HFF-Myc (cell line): ENCODE measurements around the gene WFDC13.

Source experiments
- DNase-seq: peaks from one replicate; pipeline ENCODE4 v3.0.0-alpha.2; 2011; ENCODE audit warnings: low read depth; ENCODE audit errors: extremely low read depth
- H3K4me3 ChIP-seq: replicated peaks from 2 replicates; pipeline ENCODE4 v1.5.1; 2011; ENCODE audit warnings: low read depth, mild to moderate bottlenecking, control low read depth, low read length
- CTCF ChIP-seq: IDR thresholded peaks from 2 replicates; pipeline ENCODE4 v1.5.1; 2012; ENCODE audit warnings: mild to moderate bottlenecking, low read depth, low read length, control low read depth; ENCODE audit errors: missing control alignments

WFDC13 gene

GRCh38 chr20:45735552-45735951 lies 33.7 kb downstream of the WFDC13 start:
- no peak for TF ChIP-seq CTCF
- DNase-seq: no peak
- no peak overlapping the region for H3K4me3 ChIP-seq

- no peak for TF ChIP-seq CTCF
- no peak for DNase-seq
- no peak overlapping the region for H3K4me3 ChIP-seq
Measured at GRCh38 chr20:45735988-45736387, 34.1 kb downstream of the WFDC13 start.

DNA sequence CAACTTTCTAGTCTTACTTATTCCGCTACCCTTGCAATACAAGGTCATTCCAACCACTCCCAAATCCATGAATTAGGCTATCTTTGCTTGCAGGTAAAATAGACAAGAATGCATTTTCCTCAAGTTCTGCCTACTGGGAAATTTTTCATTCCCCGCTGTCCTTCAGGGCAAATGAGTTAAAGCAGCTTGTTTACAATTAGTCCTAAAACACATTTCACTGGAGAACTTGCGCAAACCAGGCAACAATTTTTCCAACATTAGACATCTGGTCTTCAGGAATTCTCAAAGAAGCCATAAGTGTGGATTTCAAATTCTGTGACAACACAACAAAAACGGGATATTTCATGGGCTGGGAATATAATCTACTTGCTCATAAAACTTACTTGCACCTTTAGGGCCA lies 40.8 kb downstream of the WFDC13 start:
- no peak overlapping the region for H3K4me3 ChIP-seq
- DNase-seq: no peak
- no peak for TF ChIP-seq CTCF

DNA sequence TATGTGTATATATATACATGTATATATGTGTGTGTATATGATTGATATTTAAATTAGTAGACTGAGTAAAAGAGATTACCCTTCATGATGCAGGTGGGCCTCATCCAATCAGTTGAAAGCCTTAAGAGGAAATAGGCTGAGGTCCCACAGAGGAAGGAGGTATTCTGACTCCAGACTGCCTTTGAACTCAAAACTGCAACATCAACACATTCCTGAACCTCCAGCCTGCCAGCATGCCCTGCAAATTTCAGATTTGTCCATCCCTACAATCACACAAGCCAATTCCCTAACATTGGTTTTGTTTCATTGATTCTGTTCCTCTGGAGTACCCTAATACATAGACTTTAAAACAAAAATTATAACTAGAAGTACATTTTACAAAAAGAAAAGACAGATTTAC lies 43.2 kb downstream of the WFDC13 start:
- no peak for TF ChIP-seq CTCF
- DNase-seq: no peak
- H3K4me3 ChIP-seq: no peak overlapping the region

DNA sequence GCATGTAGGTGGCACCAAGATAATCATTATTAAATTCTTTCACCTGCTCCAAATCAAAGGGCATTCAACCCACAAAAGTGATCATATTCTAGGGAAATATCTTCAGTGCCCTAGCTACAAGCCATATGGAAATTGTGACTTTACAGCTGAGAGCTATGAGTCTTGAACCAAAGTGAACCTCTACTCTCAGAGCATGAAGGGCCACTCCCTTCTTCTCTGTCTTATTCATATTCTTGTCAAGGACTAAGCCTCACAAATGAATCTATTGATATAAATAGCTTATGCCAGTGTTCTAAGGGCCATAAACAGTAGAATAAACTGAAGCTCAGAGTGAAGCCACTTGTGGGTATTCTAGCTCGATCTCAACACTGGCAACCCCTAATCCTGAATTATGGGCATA lies 49.9 kb downstream of the WFDC13 start:
- no peak overlapping the region for H3K4me3 ChIP-seq
- no peak for TF ChIP-seq CTCF
- DNase-seq: no peak

- no peak overlapping the region for H3K4me3 ChIP-seq
- TF ChIP-seq CTCF: no peak
- no peak for DNase-seq
Measured at GRCh38 chr20:45752746-45753145, 50.9 kb downstream of the WFDC13 start.

DNA sequence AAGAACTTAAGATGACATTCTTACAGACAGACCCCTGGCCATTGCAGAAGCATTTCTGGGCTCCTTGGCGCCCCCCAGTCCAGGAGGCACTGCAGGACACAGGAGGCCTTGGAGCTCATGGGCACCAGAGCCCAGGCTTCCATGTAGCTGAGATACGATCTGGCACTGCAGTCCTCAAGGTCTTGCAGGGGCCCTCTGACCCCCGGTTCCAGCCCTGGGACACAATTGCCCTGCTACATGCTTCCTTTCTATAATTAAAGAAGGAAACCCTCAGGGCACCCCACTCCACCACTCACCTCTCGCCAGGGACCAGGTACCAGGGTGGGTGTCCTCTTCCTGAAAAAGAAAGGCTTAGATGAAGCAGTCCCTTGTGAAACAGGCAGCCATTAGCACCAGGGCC lies 56.3 kb downstream of the WFDC13 start:
- no peak overlapping the region for H3K4me3 ChIP-seq
- DNase-seq: no peak
- TF ChIP-seq CTCF: no peak
